ENCODE measurements around the gene BRINP2.

The BRINP2 gene

DNA sequence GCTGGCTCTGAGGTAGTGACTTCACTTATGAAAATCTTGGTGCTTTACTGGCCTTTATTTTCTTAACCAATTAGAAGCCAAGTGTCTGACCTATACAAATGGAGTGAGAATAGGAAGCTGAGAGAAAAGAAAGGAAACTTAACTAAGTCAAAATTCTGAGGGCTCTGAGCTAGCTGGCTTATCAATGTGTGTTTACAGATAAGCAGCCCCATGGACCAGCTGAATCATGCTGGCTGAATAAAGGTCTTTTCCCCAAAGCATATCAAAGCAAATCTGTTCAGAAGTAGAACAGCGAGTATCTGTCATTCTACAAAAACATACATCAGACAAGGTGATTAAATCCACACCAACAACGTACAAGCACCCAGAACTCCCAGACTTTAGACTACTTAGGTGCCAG is 117.2 kb downstream of the BRINP2 start:
- no peak for DNase-seq (ENCODE audit: low read depth)

DNA sequence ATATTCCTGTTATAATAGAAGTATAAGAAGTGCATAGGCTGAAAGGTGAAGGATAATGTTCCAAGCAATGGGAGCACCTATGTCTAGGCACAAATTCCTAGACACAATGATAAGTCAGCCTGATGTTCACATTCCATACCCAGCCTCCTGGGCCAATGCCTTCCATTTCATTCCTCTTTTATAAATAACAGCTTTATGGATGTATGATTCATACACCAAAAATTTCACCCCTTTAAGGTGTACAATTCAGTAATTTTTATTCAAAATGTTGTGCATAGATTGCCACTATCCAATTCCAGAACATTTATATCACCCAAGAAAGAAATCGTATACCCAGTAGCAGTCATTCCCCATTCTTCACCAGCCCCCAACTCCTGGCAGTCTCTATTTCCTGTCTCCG is 118.8 kb downstream of the BRINP2 start:
- TF ChIP-seq, protein P1, sequence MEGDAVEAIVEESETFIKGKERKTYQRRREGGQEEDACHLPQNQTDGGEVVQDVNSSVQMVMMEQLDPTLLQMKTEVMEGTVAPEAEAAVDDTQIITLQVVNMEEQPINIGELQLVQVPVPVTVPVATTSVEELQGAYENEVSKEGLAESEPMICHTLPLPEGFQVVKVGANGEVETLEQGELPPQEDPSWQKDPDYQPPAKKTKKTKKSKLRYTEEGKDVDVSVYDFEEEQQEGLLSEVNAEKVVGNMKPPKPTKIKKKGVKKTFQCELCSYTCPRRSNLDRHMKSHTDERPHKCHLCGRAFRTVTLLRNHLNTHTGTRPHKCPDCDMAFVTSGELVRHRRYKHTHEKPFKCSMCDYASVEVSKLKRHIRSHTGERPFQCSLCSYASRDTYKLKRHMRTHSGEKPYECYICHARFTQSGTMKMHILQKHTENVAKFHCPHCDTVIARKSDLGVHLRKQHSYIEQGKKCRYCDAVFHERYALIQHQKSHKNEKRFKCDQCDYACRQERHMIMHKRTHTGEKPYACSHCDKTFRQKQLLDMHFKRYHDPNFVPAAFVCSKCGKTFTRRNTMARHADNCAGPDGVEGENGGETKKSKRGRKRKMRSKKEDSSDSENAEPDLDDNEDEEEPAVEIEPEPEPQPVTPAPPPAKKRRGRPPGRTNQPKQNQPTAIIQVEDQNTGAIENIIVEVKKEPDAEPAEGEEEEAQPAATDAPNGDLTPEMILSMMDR (IDR thresholded peaks at IDR 0.05; ENCODE audit: insufficient read depth, low read depth, low read length, missing control alignments) = no peak
- H3K4me3 ChIP-seq (ENCODE audit: low read depth, low read length) = no peak overlapping the region
- no peak for DNase-seq (ENCODE audit: low read depth)

More for the DNA sequence above, 117.2 kb downstream of the BRINP2 start:
- no peak overlapping the region for H3K4me3 ChIP-seq (ENCODE audit: low read depth, low read length)
- TF ChIP-seq, protein P1 (IDR thresholded peaks at IDR 0.05; ENCODE audit: insufficient read depth, low read depth, low read length, missing control alignments) = no peak

DNA sequence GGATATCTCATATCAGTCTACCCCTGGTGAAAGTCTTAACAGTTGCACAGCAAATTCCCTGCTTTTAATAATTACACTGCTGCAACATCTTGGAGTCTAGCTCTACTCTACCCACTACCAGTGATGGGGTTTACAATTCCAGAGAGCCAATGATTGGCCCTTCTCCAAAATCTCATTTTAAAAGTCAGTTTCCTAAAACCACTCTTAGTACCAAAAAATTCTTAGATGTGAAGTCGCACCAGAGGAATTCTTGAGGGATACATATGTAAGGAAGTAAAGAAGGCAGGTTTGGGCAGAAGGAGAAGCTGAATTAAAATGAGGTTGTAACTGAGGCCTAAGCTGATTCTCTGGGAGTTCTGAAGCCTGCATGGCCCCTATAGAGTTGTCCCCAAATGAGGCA is 129.7 kb downstream of the BRINP2 start:
- DNase-seq (ENCODE audit: low read depth) = no peak
- TF ChIP-seq, protein P1 (IDR thresholded peaks at IDR 0.05; ENCODE audit: insufficient read depth, low read depth, low read length, missing control alignments) = no peak

DNA sequence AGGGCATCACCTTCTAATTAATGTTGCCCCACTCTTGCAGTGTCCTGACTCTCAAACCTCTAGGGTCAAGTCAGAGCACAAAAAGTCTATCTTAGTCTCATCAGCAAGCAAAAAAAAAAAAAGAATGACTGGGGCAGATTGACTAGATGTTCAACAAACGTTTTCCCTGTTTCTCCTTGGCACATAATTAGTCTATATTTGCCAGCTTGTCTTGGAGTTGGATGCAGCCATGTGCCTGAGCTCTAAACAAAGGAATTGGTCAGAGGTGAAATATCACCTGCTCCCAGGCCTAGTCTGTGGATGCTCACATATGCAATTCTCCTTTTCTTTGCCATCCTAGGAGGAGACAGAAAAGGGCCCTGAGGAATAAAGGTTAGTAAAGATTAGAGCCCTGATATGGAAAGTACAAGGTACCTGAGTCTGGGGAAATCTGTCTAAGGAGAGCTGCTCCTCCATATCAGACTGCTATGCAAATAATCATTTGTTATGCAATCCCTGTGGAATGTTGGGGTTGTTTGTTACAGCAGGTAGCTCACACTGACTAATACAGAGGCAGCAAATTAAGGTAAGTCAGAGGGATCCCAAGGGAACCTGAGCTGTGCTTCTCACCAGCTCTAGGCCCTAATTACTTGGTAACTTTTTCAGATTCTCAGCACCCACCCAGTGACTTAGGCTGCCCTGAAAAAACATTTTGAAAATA is 130.8 kb downstream of the BRINP2 start:
- TF ChIP-seq, protein P1 (IDR thresholded peaks at IDR 0.05; ENCODE audit: insufficient read depth, low read depth, low read length, missing control alignments) = no peak
- H3K4me3 ChIP-seq (ENCODE audit: low read depth, low read length) = no peak overlapping the region
- no peak for DNase-seq (ENCODE audit: low read depth)

More for the DNA sequence above, 129.7 kb downstream of the BRINP2 start:
- no peak overlapping the region for H3K4me3 ChIP-seq (ENCODE audit: low read depth, low read length)

DNA sequence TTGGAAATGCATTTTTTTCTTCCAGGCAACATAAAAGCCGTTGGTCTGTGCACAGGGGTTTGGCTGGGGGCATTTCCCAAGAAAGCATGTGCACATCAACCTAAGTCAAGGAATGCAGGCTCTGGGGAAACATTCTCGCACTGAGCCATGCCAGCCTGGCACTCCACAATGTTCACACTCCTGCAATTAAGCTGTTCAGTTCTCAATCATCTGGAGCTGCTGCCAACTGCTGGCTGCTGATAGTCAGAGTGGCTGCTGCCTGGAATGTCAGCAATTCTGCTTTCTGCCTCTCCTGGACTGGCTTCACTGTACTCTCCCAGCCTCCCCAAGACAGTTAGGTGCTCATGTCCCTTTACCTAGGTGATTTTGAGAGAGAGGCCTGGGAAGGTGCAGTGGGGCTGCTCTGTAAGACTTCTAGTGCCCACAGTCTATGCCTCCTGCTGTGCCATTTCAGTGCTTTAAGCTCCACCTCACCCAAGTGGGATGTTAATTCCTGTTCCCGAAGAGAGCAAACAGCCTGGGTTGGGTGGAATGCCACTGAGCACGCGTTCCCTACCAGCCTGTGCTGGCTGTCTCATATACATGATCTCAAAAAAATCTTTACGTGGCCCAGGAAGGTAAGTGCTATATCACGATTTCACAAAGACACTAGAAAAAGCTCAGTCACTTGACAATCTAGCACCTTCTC is 131.7 kb downstream of the BRINP2 start:
- no peak for DNase-seq (ENCODE audit: low read depth)
- no peak overlapping the region for H3K4me3 ChIP-seq (ENCODE audit: low read depth, low read length)
- TF ChIP-seq, protein P1 (IDR thresholded peaks at IDR 0.05; ENCODE audit: insufficient read depth, low read depth, low read length, missing control alignments) = no peak

DNA sequence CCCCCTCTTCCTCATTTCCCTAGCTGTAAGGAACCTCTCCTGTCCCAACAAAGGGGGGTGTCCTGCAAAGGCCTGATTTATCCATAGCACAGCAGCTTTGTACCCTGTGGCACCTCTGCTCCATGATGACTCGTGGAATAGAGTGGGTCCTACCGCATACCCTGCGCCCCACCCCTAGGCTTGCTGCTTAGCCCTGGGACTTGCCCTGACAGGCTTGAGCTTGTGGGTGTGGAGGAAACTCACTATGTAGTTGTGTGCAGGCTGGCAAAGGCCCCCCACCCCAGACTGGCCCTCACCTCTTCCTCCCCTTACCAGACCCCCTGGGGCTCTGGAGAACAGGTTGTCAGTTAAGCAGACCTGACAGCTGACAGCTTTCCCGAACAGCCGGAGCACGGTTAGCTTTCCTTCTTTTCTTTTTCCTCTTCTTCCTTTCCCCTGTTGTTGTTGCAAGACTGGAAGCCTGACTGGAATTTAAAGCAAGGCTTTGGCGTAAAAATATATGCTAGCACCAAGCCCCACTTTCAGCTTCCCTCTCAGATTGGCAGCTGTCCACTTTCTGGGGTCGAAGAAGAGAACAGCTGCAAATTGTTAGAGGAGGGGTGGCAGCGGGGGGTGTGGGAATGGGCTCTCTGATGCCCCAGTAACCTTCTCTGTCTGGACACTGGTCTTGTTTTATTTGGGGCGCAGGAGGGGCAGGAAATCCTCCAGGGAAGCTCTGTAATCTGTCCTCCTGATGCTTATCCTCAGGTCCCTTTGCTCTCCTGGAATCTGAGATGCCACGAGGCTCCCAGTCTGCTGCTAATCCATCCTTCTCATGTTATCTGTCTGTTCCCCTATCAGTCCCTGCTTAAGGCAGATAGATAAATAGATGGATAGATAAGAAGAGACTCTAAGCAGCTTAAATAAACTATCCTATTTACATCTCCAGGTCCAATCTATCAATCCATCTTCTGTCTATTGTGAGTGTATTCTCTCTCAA is 134.6 kb downstream of the BRINP2 start:
- TF ChIP-seq, protein P1 (IDR thresholded peaks at IDR 0.05; ENCODE audit: insufficient read depth, low read depth, low read length, missing control alignments) = no peak
- DNase-seq (ENCODE audit: low read depth) = no peak
- no peak overlapping the region for H3K4me3 ChIP-seq (ENCODE audit: low read depth, low read length)
